ENCODE data around the gene HTATSF1. TPM values are rescaled to one million over a fixed set of nuclear protein-coding genes. Genes with fewer than 3 reads are reported as not detected.

The HTATSF1 gene, protein sequence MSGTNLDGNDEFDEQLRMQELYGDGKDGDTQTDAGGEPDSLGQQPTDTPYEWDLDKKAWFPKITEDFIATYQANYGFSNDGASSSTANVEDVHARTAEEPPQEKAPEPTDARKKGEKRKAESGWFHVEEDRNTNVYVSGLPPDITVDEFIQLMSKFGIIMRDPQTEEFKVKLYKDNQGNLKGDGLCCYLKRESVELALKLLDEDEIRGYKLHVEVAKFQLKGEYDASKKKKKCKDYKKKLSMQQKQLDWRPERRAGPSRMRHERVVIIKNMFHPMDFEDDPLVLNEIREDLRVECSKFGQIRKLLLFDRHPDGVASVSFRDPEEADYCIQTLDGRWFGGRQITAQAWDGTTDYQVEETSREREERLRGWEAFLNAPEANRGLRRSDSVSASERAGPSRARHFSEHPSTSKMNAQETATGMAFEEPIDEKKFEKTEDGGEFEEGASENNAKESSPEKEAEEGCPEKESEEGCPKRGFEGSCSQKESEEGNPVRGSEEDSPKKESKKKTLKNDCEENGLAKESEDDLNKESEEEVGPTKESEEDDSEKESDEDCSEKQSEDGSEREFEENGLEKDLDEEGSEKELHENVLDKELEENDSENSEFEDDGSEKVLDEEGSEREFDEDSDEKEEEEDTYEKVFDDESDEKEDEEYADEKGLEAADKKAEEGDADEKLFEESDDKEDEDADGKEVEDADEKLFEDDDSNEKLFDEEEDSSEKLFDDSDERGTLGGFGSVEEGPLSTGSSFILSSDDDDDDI
- 18.5 and 22.6 TPM in 2 replicates for total RNA-seq

GRCh38 chrX:136497556-136498052 is at the start of gene HTATSF1:
Gene HTATSF1 (plus strand): TSS chrX:136497592. CDS start chrX:136497685, 93 bp downstream.
- DNase-seq (ENCODE audit: low read depth in 2 of 2) = no peak

DNA sequence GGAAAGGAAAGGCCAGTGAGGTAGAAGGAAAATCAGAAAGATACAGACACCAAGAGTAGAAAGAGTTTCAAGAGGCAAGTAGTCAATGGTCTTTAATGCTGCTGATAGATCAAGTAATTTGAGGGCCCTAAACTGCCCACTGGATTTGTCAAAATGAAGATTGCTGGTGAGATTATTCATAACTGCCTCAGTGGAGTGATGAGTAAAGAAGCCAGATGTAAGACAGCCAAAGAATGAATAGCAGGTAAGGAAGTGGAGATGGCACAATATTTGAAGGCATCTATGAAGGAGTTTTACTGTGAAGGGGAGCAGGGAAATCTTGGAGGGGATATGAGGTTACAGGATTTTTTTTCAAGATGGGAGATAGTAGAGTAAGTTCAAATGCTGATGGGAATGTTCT is 49.4 kb upstream of the HTATSF1 start:
- DNase-seq (ENCODE audit: low read depth in 2 of 2) = no peak

DNA sequence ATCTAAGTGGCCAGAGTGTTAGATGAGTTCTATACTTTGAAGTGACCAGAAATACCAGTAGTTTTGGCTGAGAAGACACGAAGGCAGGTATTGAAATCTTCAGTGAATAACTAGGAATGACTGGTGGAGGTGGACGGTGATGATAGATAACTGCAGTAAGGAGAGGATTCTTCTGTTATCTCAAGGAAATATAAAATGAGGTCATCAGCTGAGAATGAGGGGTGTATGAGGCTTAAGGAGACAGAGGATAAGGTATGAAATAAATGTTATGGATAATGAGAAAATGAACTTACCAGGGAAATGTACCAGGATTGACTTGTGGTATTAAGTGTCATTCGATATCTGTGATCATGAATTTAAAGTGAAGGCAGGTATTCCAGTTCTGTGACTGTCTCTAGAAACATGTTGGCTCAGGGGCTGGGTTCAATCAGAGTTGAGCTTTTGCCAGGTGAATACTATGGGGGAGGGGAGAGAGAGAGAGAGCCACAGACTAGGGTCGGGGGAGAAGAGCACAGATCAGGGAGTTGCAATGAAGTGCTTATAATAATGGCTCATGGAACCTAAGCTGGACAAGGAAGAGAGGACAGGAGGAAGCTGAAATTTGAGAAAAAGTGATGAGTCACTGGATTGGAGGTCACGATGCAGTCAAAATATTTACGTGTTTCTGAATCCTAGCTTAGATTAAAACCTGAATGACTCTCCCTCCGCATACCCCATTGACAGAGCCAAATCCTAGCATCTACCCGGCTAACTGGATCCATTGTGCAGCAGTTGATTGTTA is 47.2 kb upstream of the HTATSF1 start:
- no peak for DNase-seq (ENCODE audit: low read depth in 2 of 2)

DNA sequence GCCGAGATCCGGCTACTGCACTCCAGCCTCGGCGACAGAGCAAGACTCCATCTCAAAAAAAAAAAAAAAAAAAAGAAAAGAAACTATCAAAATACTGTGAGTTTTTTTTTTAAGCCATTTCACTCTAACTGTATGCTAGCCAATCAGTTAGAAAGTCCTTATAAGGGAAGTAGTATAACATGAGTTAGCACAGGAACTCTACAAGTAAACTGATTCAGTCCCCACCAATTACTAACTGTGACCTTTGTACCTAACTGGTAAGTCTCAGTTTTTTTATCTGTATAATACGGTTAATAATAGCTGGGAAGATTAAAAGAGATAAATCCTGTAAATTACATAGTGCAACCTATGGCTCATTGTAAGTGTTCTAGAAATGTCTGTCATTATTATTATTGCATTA is 44.8 kb upstream of the HTATSF1 start:
- no peak for DNase-seq (ENCODE audit: low read depth in 2 of 2)

DNA sequence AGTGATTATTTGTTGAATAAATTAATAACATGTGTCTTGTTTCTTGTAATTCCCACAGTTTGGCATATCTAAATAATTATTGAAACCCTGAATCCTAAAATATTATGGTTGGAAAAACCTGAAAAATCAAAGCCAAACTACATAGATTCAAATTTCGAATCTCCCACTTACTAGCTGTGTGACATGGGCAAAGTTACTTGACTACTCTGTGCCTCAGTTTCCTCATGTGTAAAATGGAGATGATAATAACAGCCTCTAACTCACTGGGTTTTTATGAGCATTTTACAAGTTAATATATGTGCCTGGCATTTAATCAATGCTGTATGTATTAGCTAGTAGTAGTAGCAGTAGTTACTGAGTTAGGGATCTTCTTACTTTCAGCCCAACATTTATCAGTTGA is 44.3 kb upstream of the HTATSF1 start:
- DNase-seq (ENCODE audit: low read depth in 2 of 2) = no peak

- no peak for DNase-seq (ENCODE audit: low read depth in 2 of 2)
Observed at GRCh38 chrX:136453771-136454170, 43.6 kb upstream of the HTATSF1 start.

GRCh38 chrX:136456133-136456532 is 41.3 kb upstream of the HTATSF1 start:
- DNase-seq (ENCODE audit: low read depth in 2 of 2) = no peak

DNA sequence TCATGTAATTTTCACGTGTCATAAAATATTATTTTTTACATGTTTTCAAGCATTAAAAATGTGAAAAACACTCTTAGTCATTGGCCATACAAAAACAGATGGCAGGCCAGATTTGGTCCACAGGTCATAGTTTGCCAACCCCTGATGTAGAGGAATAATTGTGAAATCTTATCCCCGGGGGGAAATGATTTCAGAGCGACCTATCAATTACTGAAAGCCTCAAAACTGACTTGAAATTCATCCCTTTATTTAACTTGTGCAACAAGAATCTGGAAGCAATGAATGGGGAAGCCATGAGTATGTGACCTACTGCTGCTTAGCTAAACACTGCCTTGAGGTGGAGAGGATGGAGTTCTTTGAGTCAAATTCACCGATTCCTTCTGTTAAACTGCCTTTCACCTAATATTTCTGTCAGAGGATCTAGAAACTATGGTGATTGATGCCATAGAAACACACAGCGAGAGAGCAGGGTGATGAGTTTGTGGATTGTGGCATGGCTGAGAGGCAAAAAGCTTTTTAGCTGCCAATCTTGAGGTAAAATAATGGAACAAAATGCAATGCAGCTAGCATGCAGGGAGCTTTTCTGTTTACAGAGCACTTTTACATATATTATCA is 40.0 kb upstream of the HTATSF1 start:
- no peak for DNase-seq (ENCODE audit: low read depth in 2 of 2)

GRCh38 chrX:136464589-136464988 is 32.8 kb upstream of the HTATSF1 start:
- no peak for DNase-seq (ENCODE audit: low read depth in 2 of 2)

DNA sequence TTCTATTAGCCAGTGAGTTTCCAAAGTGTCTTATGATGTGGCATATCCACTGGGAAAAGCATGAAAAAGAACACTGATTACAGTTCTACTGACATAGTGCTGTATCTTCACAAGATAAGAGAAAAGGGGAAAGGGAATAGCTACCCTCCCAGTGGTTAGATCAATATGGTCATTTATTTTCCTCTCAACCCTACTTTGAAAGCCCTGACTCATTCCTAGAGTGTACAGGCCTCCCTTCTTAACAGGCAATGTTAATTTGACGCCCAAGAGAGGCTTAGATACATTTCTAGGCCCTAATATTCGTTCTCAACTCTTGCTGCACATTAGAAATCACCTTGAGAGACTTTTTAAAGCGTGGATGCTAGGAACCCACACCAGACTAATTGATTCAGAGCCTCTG is 30.1 kb upstream of the HTATSF1 start:
- no peak for DNase-seq (ENCODE audit: low read depth in 2 of 2)

GRCh38 chrX:136468391-136469103 is 28.8 kb upstream of the HTATSF1 start:
- DNase-seq (ENCODE audit: low read depth in 2 of 2) = no peak

DNA sequence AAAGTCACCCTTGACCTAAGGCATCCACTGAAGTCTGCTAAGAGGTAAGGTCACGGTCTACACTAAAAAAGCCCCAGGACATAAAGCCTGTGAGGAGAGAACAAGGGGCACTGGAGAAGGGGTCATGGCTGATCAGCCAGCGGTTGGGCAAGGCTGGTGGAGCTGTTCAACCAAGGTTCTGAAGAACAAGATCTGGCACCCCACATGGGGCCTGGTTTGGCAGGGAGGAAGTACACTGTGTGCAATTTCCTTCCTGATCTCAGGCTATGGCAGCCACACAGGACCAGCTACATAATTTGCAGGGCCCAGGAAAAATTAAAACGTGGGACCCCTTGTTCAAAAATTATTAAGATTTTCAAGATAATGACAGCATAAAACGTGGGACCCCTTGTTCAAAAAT is 23.7 kb upstream of the HTATSF1 start:
- no peak for DNase-seq (ENCODE audit: low read depth in 2 of 2)

- no peak for DNase-seq (ENCODE audit: low read depth in 2 of 2)
Observed at GRCh38 chrX:136475236-136475635, 22.2 kb upstream of the HTATSF1 start.

DNA sequence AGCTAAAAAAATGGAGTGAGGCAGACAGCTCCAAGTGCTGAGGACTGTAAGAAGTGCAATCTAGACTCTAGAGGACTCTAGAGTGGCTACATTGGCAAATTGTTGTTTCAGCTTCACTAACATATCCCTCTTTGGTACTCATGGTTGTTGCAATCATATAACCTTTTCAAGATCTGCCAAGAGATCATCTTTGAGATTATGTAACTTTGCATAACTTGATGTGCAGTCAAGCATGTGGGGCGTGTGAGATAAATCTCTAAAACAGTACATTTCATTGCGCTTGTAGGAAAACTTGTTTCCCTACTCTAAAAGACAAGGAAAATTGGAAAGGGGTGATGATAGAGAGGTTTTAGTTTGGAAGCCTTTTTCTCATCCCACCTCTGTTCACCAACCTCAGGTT is 20.9 kb upstream of the HTATSF1 start:
- no peak for DNase-seq (ENCODE audit: low read depth in 2 of 2)

DNA sequence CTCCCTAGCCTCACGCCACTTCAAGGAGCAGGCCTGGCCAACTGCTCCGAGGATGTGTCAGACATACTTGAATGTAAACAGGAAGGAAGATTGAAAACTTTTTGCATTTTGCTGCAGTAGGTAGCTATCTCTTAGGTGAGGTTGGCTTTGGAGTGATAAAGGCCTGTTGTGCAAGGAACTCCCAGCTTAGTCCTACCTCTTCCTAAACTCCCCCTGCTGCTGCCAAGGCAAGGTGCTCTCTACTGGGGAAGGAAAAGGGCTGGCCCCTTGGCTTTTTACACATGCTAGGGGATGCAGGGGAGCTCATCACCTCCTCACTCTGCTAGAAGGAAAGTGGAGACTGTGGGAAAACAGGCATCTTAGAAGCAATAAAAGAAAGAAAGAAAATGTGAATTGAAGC is 20.4 kb upstream of the HTATSF1 start:
- DNase-seq (ENCODE audit: low read depth in 2 of 2) = no peak

DNA sequence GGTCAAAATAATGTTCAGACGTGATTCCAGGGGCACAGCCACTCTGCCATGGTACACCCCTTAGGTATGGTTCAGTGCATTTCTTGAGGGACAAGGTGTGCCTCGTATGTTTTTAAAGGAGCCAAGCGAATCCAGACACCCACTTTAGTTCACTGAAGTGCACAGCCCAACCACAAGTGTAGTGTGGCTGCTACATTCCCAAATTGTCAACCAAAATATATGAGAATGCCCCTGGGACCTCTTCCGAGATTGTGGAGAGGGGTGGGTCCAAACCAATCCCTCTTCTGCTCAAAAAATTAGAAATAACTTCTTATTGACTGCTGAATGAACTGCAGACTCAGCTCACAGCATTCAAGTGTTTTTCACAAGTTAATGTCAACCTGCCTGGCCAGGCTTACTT is 17.0 kb upstream of the HTATSF1 start:
- no peak for DNase-seq (ENCODE audit: low read depth in 2 of 2)

GRCh38 chrX:136487647-136488046 is 9.7 kb upstream of the HTATSF1 start, which contains the start of gene BRS3:
Gene BRS3 (plus strand): TSS chrX:136487947. CDS start chrX:136488115, 168 bp downstream.
- DNase-seq (ENCODE audit: low read depth in 2 of 2) = no peak

GRCh38 chrX:136488706-136489105 is 8.7 kb upstream of the HTATSF1 start:
- no peak for DNase-seq (ENCODE audit: low read depth in 2 of 2)

DNA sequence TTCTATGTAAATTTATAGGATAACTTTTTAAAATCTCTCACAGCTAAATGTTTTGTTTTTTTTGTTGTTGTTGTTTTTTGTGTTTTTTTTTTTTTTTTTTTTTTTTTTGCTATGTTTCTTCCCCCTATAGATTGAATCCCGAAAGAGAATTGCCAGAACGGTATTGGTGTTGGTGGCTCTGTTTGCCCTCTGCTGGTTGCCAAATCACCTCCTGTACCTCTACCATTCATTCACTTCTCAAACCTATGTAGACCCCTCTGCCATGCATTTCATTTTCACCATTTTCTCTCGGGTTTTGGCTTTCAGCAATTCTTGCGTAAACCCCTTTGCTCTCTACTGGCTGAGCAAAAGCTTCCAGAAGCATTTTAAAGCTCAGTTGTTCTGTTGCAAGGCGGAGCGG is 5.6 kb upstream of the HTATSF1 start:
- DNase-seq (ENCODE audit: low read depth in 2 of 2) = no peak

DNA sequence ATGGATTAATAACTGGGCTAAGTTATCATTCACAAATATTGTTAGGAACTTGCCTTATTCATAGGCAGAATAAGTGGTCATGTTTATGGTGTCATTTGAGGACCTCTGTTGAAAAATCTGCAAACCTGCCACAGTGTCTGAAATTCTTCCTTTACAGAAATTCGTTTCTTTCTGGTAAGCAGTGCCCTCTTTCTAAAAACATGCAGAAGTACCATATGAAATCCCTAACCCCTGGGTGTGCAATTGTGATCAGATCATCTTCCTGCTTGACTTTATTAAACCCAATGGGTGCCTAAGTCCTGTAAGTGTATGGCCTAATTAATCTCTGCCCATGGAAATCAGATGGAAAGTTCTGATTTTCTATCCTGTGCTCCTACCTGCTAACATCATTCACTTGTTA is 4.4 kb upstream of the HTATSF1 start:
- no peak for DNase-seq (ENCODE audit: low read depth in 2 of 2)

DNA sequence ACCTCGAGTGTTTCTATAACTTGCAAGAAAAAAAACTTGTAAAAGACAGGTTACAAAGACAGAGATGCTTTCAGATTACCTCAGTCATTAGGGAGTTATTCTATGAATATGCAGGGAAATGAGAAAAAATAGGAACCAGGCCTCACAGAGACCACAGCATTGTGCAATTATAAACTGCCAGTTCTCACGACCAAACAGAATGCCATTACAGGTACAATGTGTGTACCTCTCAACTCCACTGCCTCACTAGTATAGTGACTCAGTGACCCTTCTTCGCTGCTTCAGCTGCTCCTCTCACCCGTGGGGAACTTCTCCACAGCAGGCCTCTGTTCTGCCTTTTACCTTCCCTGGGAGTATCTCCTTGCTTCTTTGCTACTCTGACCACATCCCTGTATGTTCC is 2.3 kb upstream of the HTATSF1 start:
- DNase-seq (ENCODE audit: low read depth in 2 of 2) = no peak

Measured in lung microvascular endothelial cell (primary cell).